DMS79 treated with DMSO at 0.1 percent for 48 hours (cell line): ENCODE data around the gene ADAMTS6.
A peak's percentile ranks its signal among the peaks of the same experiment; 100 is the strongest.

Source experiments
- DNase-seq: peaks from one replicate; lab custom pipeline; 2025; lab: John Stamatoyannopoulos, UW

Gene ADAMTS6

GRCh38 chr5:65276178-65276890, 205.4 kb downstream of the ADAMTS6 start:
- no peak for DNase-seq

- DNase-seq: no peak
Observed at GRCh38 chr5:65271906-65272305, 209.8 kb downstream of the ADAMTS6 start.

- DNase-seq: no peak
Observed at GRCh38 chr5:65268525-65268924, 213.2 kb downstream of the ADAMTS6 start.

- no peak for DNase-seq
Observed at GRCh38 chr5:65264420-65264819, 217.3 kb downstream of the ADAMTS6 start.

GRCh38 chr5:65263321-65263720, 218.4 kb downstream of the ADAMTS6 start:
- no peak for DNase-seq

GRCh38 chr5:65262649-65263059, 219.1 kb downstream of the ADAMTS6 start:
- peak; percentile 41 for DNase-seq

GRCh38 chr5:65262096-65262495, 219.6 kb downstream of the ADAMTS6 start:
- DNase-seq: peak; percentile 42

- DNase-seq: no peak
Observed at GRCh38 chr5:65261499-65261898, 220.2 kb downstream of the ADAMTS6 start.

GRCh38 chr5:65255294-65255693, 226.4 kb downstream of the ADAMTS6 start:
- no peak for DNase-seq

GRCh38 chr5:65252977-65253376, 228.7 kb downstream of the ADAMTS6 start:
- no peak for DNase-seq

GRCh38 chr5:65248896-65249295, 232.8 kb downstream of the ADAMTS6 start:
- DNase-seq: no peak

GRCh38 chr5:65247594-65247993, 234.1 kb downstream of the ADAMTS6 start:
- DNase-seq: no peak

- no peak for DNase-seq
Observed at GRCh38 chr5:65246741-65247140, 235.0 kb downstream of the ADAMTS6 start.

GRCh38 chr5:65244031-65244430, 237.7 kb downstream of the ADAMTS6 start:
- no peak for DNase-seq

- DNase-seq: no peak
Observed at GRCh38 chr5:65243161-65243560, 238.6 kb downstream of the ADAMTS6 start.

- no peak for DNase-seq
Observed at GRCh38 chr5:65229841-65230240, 251.9 kb downstream of the ADAMTS6 start.

GRCh38 chr5:65213921-65214525, 267.7 kb downstream of the ADAMTS6 start:
- DNase-seq: no peak

- DNase-seq: no peak
Observed at GRCh38 chr5:65209341-65209740, 272.4 kb downstream of the ADAMTS6 start.

- DNase-seq: no peak
Observed at GRCh38 chr5:65204966-65205365, 276.8 kb downstream of the ADAMTS6 start.

- DNase-seq: no peak
Observed at GRCh38 chr5:65203746-65204145, 278.0 kb downstream of the ADAMTS6 start.

- DNase-seq: no peak
Observed at GRCh38 chr5:65199993-65200675, 281.6 kb downstream of the ADAMTS6 start.

GRCh38 chr5:65198456-65199120, 283.1 kb downstream of the ADAMTS6 start:
- no peak for DNase-seq
